Fibroblast of mammary gland (primary cell): Measurements from ENCODE around the gene TMEM80.

Experiments used
- DNase-seq: peaks from one replicate; pipeline ENCODE4 v3.0.0-alpha.2; 2010; ENCODE audit warnings: low read depth
- H3K4me3 ChIP-seq: 2 replicates; pipeline ENCODE4 v1.5.1; 2011; ENCODE audit warnings: low read depth, mild to moderate bottlenecking, low read length, moderate library complexity; ENCODE audit not compliant: control insufficient read depth
- TF ChIP-seq, protein P1 (sequence below): conservative IDR thresholded peaks from 2 replicates; pipeline ENCODE4 v1.5.1; 2011; ENCODE audit warnings: low read depth, low read length, inconsistent platforms; ENCODE audit not compliant: control insufficient read depth, insufficient read depth

The TMEM80 gene

DNA sequence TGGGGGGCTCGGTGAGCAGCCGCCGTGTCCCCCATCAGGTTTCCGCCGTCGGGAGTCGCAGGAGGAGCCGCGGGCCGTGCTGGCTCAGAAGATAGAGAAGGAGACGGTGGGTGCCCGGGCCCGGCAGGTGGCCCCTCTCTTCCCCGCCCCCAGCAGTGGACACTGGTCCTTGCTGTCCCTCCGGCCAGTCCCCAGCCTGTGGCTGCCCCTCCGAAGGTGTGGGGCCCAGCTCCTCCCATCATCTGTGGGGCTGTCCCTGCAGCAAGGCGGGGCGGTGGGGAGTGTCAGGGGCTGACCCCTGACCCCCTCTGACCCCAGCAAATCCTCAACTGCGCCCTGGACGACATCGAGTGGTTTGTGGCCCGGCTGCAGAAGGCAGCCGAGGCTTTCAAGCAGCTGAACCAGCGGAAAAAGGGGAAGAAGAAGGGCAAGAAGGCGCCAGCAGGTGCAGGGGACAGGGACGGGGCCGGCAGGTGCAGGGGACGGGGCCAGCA lies 25.7 kb downstream of the TMEM80 start:
- TF ChIP-seq, protein P1, sequence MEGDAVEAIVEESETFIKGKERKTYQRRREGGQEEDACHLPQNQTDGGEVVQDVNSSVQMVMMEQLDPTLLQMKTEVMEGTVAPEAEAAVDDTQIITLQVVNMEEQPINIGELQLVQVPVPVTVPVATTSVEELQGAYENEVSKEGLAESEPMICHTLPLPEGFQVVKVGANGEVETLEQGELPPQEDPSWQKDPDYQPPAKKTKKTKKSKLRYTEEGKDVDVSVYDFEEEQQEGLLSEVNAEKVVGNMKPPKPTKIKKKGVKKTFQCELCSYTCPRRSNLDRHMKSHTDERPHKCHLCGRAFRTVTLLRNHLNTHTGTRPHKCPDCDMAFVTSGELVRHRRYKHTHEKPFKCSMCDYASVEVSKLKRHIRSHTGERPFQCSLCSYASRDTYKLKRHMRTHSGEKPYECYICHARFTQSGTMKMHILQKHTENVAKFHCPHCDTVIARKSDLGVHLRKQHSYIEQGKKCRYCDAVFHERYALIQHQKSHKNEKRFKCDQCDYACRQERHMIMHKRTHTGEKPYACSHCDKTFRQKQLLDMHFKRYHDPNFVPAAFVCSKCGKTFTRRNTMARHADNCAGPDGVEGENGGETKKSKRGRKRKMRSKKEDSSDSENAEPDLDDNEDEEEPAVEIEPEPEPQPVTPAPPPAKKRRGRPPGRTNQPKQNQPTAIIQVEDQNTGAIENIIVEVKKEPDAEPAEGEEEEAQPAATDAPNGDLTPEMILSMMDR = no peak
- DNase-seq = no peak
- no peak overlapping the region for H3K4me3 ChIP-seq

DNA sequence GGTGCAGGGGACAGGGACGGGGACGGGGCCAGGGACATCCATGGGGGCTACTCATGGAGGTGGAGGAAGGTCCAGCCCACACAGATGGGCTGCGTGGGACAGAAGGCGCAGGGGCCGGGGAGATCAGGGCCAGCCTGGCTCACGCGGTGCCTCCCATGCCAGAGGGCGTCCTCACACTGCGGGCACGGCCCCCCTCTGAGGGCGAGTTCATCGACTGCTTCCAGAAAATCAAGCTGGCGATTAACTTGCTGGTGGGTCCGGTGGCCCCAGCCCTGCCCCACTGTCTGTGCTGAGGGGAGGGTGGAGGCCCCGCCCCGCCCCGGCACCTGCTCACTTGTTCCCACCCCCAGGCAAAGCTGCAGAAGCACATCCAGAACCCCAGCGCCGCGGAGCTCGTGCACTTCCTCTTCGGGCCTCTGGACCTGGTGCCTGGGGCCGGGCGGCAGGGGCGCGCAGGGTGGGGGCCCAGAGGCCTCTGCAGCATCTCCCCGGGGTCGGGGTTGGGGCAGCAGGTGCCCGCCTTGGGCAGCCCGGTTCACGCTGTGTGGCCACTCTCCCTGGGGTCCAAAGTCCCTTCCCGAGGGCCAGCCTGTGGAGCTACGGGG lies 26.2 kb downstream of the TMEM80 start:
- TF ChIP-seq, protein P1 = no peak
- no peak for DNase-seq
- H3K4me3 ChIP-seq = no peak overlapping the region

DNA sequence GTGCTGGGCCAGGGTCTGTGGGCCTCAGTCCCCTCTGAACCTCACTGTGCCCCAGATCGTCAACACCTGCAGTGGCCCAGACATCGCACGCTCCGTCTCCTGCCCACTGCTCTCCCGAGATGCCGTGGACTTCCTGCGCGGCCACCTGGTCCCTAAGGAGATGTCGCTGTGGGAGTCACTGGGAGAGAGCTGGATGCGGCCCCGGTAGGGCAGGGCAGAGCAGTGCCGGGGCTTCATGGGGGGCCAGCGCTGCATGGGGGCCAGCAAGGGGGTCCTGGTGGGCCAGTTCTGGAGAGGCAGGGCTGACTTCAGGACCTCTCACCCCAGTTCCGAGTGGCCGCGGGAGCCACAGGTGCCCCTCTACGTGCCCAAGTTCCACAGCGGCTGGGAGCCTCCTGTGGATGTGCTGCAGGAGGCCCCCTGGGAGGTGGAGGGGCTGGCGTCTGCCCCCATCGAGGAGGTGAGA lies 26.8 kb downstream of the TMEM80 start:
- TF ChIP-seq, protein P1 = no peak
- H3K4me3 ChIP-seq = no peak overlapping the region
- no peak for DNase-seq

DNA sequence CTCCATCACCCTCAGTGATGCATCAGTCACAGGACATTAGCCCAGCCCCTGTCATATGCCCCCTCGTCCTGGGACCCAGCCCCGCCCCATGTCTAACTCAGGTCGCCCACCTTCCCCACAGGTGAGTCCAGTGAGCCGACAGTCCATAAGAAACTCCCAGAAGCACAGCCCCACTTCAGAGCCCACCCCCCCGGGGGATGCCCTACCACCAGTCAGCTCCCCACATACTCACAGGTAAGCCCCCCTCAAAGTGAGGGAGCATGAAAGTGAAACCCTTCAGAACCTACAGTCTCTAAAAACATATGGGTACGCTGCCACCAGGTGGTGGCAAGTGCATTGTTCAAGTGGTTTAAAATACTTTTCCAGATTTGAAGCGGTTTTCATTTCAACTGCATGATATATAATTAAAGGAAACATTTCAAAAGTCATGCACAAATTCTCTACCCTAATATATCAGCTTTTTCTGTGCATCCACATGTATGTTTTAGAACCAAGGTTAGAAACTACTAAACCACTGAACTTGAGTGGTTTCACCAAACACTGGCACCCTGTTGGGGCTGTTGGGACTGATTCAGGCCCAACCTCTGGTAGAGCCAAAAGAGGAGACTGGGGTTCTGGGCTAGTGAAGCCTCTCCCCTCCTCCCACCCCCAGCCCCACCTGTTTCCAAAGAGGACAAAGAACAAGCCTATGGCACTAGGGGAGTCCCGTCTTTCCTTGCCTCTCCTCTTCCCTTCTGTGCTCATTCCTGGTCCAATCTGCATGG lies 27.7 kb downstream of the TMEM80 start:
- no peak overlapping the region for H3K4me3 ChIP-seq
- TF ChIP-seq, protein P1 = peak; percentile 60
- DNase-seq = peak; percentile 62

DNA sequence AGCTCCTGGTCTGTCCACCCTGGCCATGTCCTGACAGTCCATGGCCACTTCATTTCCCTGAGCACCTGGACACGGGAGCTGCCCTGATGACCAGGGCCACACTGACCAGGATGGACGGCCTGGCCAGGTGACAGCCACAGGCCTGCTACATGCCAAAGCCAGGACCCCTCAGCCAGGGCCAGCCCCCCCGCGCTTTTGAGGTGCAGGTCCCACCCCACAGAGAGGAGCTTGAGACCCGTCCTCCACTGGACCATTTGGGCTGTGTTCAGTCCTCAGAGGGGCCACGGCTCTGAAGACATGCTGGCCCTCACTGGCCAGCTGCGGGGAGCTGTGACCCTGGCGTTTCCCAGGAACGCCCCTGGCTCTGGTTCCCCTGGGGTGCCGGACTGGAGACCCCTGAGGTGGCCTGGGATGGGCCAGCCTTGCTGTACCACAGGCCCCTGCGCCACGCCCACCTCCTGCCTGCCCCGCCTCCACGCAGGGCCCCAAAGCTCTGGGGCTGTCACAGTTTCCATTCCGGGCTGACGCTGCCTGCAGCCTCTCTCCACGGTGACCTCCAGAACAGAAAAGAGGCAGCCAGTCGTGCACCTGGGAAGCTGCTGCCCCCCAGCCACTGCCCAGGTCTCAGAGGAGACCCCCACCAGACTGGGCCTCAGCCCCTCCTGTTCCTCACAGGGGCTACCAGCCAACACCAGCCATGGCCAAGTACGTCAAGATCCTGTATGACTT lies 28.6 kb downstream of the TMEM80 start:
- DNase-seq = no peak
- H3K4me3 ChIP-seq = no peak overlapping the region
- TF ChIP-seq, protein P1 = no peak

DNA sequence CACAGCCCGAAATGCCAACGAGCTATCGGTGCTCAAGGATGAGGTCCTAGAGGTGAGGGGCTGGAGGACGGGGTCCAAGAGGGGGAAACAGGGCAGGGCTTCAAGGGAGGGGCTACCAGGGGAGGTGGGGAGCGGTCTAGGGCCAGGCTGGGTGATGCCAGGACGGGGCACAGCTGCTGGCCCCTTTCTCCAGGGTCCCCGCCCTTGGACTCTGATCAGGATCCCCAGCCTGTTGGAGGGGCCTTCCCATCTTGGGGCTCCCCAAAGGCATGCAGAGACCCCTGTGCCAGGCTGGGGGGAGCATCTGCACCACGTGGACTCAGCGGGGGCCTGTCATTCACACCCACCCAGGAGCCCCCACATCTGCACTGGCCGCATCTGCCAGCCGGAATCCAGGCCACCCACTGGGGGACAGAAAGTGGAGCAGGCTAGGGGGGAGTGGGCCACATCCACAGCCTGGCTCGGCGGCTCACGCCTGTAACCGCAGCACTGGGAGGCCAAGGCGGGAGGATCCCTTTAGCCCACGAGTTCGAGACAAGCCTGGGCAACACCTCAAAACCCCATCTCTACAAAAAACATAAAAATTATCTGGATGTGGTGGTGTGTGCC lies 29.3 kb downstream of the TMEM80 start:
- no peak for DNase-seq
- no peak overlapping the region for H3K4me3 ChIP-seq
- TF ChIP-seq, protein P1 = no peak
